ENCODE measurements around the gene CHRNA9. TPM values are rescaled to one million over a fixed set of nuclear protein-coding genes. Genes with fewer than 3 reads are reported as not detected.
"Not testable (repeated sequence)": the region's sequence is repeated elsewhere in the genome, so short reads cannot be mapped to it uniquely, and the experiment has no call there.

CHRNA9 gene
- total RNA-seq, 1 experiment from 2014 or later = not detected

- H3K27me3 ChIP-seq (replicated peaks; ENCODE audit: control insufficient read depth, insufficient read depth, low read length) = no peaks in the 10 kb centered on the region
- Mint-ChIP-seq H3K4me3 (ENCODE audit: unreplicated experiment) (no peak overlapping the region), H3K36me3 (ENCODE audit: insufficient read depth, unreplicated experiment) (no peaks in the 10 kb centered on the region), H3K9me3 (ENCODE audit: unreplicated experiment) (peaks cover 9% of the 10 kb centered on the region), H3K27me3 (ENCODE audit: insufficient read depth, unreplicated experiment) (no peaks in the 10 kb centered on the region), H3K27ac (ENCODE audit: unreplicated experiment) (no peak overlapping the region), H3K4me1 (ENCODE audit: low read depth, unreplicated experiment) (peaks cover 6% of the 10 kb centered on the region)
- BruUV-seq (replicated peaks) = no TSS peak
- 0 out of 2 replicates have a peak, but pooled peaks cover 6% of the 10 kb centered on the region for H3K4me1 ChIP-seq
- TF ChIP-seq CTCF (IDR thresholded peaks at IDR 0.05; ENCODE audit: insufficient read depth in 1 of 2, low read depth in 1 of 2, low read length in 1 of 2, severe bottlenecking in 1 of 2, unreplicated experiment in 1 of 2) = no peak
- no peak overlapping the region for H3K4me3 ChIP-seq (ENCODE audit: low read depth, low read length)
- intact Hi-C loops (cut with micrococcal nuclease; ENCODE audit: unreplicated experiment) = no loop called here
- ChIA-PET POLR2A (no interaction called here), CTCF (no interaction called here)
- H3K9me3 ChIP-seq = no peaks in the 10 kb centered on the region
- H3K36me3 ChIP-seq (ENCODE audit: control insufficient read depth, insufficient read depth, low read length) = no peaks in the 10 kb centered on the region
- no peak for DNase-seq
Measured at GRCh38 chr4:40294339-40294738, 40.8 kb upstream of the CHRNA9 start.

DNA sequence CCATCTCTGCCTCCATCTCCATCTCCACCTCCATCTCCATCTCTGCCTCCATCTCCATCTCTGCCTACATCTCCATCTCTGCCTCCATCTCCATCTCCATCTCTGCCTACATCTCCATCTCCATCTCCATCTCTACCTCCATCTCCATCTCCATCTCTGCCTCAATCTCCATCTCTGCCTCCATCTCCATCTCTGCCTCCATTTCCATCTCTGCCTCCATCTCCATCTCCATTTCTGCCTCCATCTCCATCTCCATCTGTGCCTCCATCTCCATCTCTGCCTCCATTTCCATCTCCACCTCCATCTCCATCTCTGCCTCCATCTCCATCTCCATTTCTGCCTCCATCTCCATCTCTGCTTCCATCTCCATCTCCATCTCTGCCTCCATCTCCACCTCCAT is 40.1 kb upstream of the CHRNA9 start:
- H3K9me3 Mint-ChIP-seq (ENCODE audit: unreplicated experiment); H3K4me3 ChIP-seq (ENCODE audit: low read depth, low read length); H3K9me3 ChIP-seq; H3K4me1 Mint-ChIP-seq (ENCODE audit: low read depth, unreplicated experiment); H3K4me1 ChIP-seq; H3K4me3 Mint-ChIP-seq (ENCODE audit: unreplicated experiment); H3K27me3 Mint-ChIP-seq (ENCODE audit: insufficient read depth, unreplicated experiment); DNase-seq; H3K27me3 ChIP-seq (replicated peaks; ENCODE audit: control insufficient read depth, insufficient read depth, low read length); POLR2A ChIA-PET; H3K27ac Mint-ChIP-seq (ENCODE audit: unreplicated experiment); H3K36me3 ChIP-seq (ENCODE audit: control insufficient read depth, insufficient read depth, low read length); intact Hi-C loops (cut with micrococcal nuclease; ENCODE audit: unreplicated experiment); H3K36me3 Mint-ChIP-seq (ENCODE audit: insufficient read depth, unreplicated experiment); BruUV-seq (replicated peaks); CTCF ChIA-PET: not testable (repeated sequence)

GRCh38 chr4:40295572-40295971 is 39.6 kb upstream of the CHRNA9 start:
- no peak overlapping the region for H3K4me3 Mint-ChIP-seq (ENCODE audit: unreplicated experiment)
- no peak for TF ChIP-seq CTCF (IDR thresholded peaks at IDR 0.05; ENCODE audit: insufficient read depth in 1 of 2, low read depth in 1 of 2, low read length in 1 of 2, severe bottlenecking in 1 of 2, unreplicated experiment in 1 of 2)
- H3K27ac Mint-ChIP-seq (ENCODE audit: unreplicated experiment) = no peak overlapping the region
- DNase-seq = no peak
- 0 out of 2 replicates have a peak, but pooled peaks cover 11% of the 10 kb centered on the region for H3K4me1 ChIP-seq
- H3K27me3 ChIP-seq (replicated peaks; ENCODE audit: control insufficient read depth, insufficient read depth, low read length) = no peaks in the 10 kb centered on the region
- no peaks in the 10 kb centered on the region for H3K27me3 Mint-ChIP-seq (ENCODE audit: insufficient read depth, unreplicated experiment)
- ChIA-PET CTCF (no interaction called here), POLR2A (no interaction called here)
- no peaks in the 10 kb centered on the region for H3K9me3 ChIP-seq
- H3K4me3 ChIP-seq (ENCODE audit: low read depth, low read length) = no peak overlapping the region
- no peaks in the 10 kb centered on the region for H3K4me1 Mint-ChIP-seq (ENCODE audit: low read depth, unreplicated experiment)
- H3K36me3 ChIP-seq (ENCODE audit: control insufficient read depth, insufficient read depth, low read length) = no peaks in the 10 kb centered on the region
- H3K9me3 Mint-ChIP-seq (ENCODE audit: unreplicated experiment) = peaks cover 9% of the 10 kb centered on the region
- intact Hi-C loops (cut with micrococcal nuclease; ENCODE audit: unreplicated experiment) = no loop called here
- BruUV-seq (replicated peaks) = no TSS peak
- H3K36me3 Mint-ChIP-seq (ENCODE audit: insufficient read depth, unreplicated experiment) = no peaks in the 10 kb centered on the region

DNA sequence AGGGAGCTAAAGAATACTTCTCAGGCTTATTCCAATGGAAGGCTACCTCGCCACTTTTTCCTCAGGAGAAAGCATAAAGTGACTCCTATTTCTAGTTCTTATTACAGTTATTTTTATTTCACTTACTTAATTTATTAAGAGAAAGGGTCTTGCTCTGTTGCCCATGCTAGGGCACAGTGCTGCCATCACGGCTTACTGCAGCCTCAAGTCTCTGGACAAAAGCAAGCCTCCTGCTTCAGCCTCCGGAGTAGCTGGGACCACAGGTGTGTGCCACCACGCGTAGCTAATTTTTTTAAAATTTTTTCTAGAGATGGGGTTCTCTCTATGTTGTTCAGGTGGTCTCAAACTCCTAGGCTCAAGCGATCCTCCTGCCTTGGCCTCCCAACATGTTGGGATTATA is 36.0 kb upstream of the CHRNA9 start:
- Mint-ChIP-seq H3K36me3 (ENCODE audit: insufficient read depth, unreplicated experiment) (no peaks in the 10 kb centered on the region), H3K27ac (ENCODE audit: unreplicated experiment) (no peak overlapping the region), H3K4me1 (ENCODE audit: low read depth, unreplicated experiment) (no peaks in the 10 kb centered on the region), H3K4me3 (ENCODE audit: unreplicated experiment) (no peak overlapping the region), H3K27me3 (ENCODE audit: insufficient read depth, unreplicated experiment) (no peaks in the 10 kb centered on the region), H3K9me3 (ENCODE audit: unreplicated experiment) (no peaks in the 10 kb centered on the region)
- TF ChIP-seq CTCF (IDR thresholded peaks at IDR 0.05; ENCODE audit: insufficient read depth in 1 of 2, low read depth in 1 of 2, low read length in 1 of 2, severe bottlenecking in 1 of 2, unreplicated experiment in 1 of 2) = no peak
- H3K36me3 ChIP-seq (ENCODE audit: control insufficient read depth, insufficient read depth, low read length) = no peaks in the 10 kb centered on the region
- DNase-seq = no peak
- BruUV-seq (replicated peaks) = no TSS peak
- no peaks in the 10 kb centered on the region for H3K9me3 ChIP-seq
- intact Hi-C loops (cut with micrococcal nuclease; ENCODE audit: unreplicated experiment) = no loop called here
- H3K4me3 ChIP-seq (ENCODE audit: low read depth, low read length) = no peak overlapping the region
- no peaks in the 10 kb centered on the region for H3K27me3 ChIP-seq (replicated peaks; ENCODE audit: control insufficient read depth, insufficient read depth, low read length)
- ChIA-PET CTCF (no interaction called here), POLR2A (no interaction called here)
- 0 out of 2 replicates have a peak, but pooled peaks cover 8% of the 10 kb centered on the region for H3K4me1 ChIP-seq

Measured in Caco-2 (cell line).